Liver (tissue), 3 donors: ENCODE results near the gene FLT1.

Experiments used
- GABPA ChIP-seq, 2 donors: IDR thresholded peaks in 1 of 2; conservative IDR thresholded peaks in 1 of 2; 2 replicates each; pipeline ENCODE4 v1.6.1; 2016; ENCODE audit warnings: antibody characterized with exemption in 2 of 2, mild to moderate bottlenecking in 1 of 2, moderate library complexity in 1 of 2
- RXRA ChIP-seq, 2 donors: IDR thresholded peaks; 2 replicates each; pipeline ENCODE4 v1.6.1; 2017 to 2018; ENCODE audit warnings: antibody characterized with exemption in 2 of 2, mild to moderate bottlenecking in 1 of 2
- TF ChIP-seq, protein P1 (sequence below): IDR thresholded peaks from 2 replicates; pipeline ENCODE4 v1.6.1; 2016; ENCODE audit warnings: antibody characterized with exemption
- TF ChIP-seq, protein P2 (sequence below): fragments of 150-350 bp; IDR thresholded peaks from 2 replicates; pipeline ENCODE4 v1.5.1; 2017; ENCODE audit warnings: improper control_type of control experiment, low read depth, low read length; ENCODE audit not compliant: missing input control
- donor health status: healthy.
- donor health status: healthy.

DNA sequence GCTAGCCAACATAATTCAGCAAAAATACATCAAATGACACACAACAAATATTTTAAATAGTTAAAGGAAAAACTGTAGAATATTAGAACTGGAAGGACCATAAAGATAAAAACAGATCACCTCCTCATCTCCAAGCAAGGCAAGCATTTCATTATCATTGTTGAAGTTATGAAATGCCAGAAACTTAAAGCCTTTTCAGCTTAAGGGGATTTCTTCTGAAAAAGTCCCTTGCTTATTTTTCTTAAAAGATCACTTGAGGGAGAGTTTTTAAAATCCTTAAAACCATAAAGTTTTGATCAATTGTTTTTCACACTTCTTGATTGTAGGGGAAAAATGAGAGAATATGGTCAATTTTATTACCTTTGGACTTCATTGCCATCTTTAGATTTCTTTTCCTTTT lies 37.4 kb downstream of the FLT1 start:
- TF ChIP-seq, protein P1, sequence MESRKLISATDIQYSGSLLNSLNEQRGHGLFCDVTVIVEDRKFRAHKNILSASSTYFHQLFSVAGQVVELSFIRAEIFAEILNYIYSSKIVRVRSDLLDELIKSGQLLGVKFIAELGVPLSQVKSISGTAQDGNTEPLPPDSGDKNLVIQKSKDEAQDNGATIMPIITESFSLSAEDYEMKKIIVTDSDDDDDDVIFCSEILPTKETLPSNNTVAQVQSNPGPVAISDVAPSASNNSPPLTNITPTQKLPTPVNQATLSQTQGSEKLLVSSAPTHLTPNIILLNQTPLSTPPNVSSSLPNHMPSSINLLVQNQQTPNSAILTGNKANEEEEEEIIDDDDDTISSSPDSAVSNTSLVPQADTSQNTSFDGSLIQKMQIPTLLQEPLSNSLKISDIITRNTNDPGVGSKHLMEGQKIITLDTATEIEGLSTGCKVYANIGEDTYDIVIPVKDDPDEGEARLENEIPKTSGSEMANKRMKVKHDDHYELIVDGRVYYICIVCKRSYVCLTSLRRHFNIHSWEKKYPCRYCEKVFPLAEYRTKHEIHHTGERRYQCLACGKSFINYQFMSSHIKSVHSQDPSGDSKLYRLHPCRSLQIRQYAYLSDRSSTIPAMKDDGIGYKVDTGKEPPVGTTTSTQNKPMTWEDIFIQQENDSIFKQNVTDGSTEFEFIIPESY: no peak
- TF ChIP-seq, protein P2, sequence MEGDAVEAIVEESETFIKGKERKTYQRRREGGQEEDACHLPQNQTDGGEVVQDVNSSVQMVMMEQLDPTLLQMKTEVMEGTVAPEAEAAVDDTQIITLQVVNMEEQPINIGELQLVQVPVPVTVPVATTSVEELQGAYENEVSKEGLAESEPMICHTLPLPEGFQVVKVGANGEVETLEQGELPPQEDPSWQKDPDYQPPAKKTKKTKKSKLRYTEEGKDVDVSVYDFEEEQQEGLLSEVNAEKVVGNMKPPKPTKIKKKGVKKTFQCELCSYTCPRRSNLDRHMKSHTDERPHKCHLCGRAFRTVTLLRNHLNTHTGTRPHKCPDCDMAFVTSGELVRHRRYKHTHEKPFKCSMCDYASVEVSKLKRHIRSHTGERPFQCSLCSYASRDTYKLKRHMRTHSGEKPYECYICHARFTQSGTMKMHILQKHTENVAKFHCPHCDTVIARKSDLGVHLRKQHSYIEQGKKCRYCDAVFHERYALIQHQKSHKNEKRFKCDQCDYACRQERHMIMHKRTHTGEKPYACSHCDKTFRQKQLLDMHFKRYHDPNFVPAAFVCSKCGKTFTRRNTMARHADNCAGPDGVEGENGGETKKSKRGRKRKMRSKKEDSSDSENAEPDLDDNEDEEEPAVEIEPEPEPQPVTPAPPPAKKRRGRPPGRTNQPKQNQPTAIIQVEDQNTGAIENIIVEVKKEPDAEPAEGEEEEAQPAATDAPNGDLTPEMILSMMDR: no peak
- TF ChIP-seq RXRA (IDR thresholded peaks at IDR 0.05) (no peak), GABPA (IDR thresholded peaks at IDR 0.05 in 1 of 2, conservative IDR thresholded peaks at IDR 0.05 in 1 of 2) (no peak)
